Measurements from ENCODE around the gene CARMIL1. TPM values are rescaled to one million over a fixed set of nuclear protein-coding genes. Genes with fewer than 3 reads are reported as not detected.

Gene CARMIL1
- total RNA-seq, 4 donors from 2014 or later, result 13.6 to 33.2 (median 22.2) TPM

- H3K4me1 ChIP-seq, result no peaks in the 10 kb centered on the region
- H3K4me3 ChIP-seq, result no peak overlapping the region
- no peaks in the 10 kb centered on the region for H3K27me3 ChIP-seq
- no peak for DNase-seq (ENCODE audit: low spot score in 2 of 2)
- no peak overlapping the region for H3K27ac ChIP-seq
- no peaks in the 10 kb centered on the region for H3K36me3 ChIP-seq
- TF ChIP-seq CTCF (IDR thresholded peaks at IDR 0.05) (no peak), POLR2A (IDR thresholded peaks at IDR 0.05) (no peak), POLR2AphosphoS5 (IDR thresholded peaks at IDR 0.05) (no peak), EP300 (IDR thresholded peaks at IDR 0.05) (no peak)
- 93% methylated on average over 2 of the region's 2 CpGs for WGBS
- H3K9me3 ChIP-seq, result no peaks in the 10 kb centered on the region
These were observed 43.5 kb downstream of the CARMIL1 start for GRCh38 chr6:25322692-25323091.

- DNase-seq (ENCODE audit: low spot score in 2 of 2), result no peak
- Histone ChIP-seq H3K4me3 (no peak overlapping the region), H3K9me3 (no peaks in the 10 kb centered on the region), H3K4me1 (no peaks in the 10 kb centered on the region), H3K27me3 (no peaks in the 10 kb centered on the region), H3K36me3 (no peaks in the 10 kb centered on the region), H3K27ac (no peak overlapping the region)
- TF ChIP-seq POLR2AphosphoS5 (IDR thresholded peaks at IDR 0.05), result no peak
- TF ChIP-seq CTCF (IDR thresholded peaks at IDR 0.05), result no peak
- no peak for TF ChIP-seq EP300 (IDR thresholded peaks at IDR 0.05)
- TF ChIP-seq POLR2A (IDR thresholded peaks at IDR 0.05), result no peak
- 67% methylated on average over 1 of the region's 1 CpG for WGBS
These were observed 45.0 kb downstream of the CARMIL1 start for GRCh38 chr6:25324066-25324762.

- H3K27me3 ChIP-seq, result no peaks in the 10 kb centered on the region
- DNase-seq (ENCODE audit: low spot score in 2 of 2), result no peak
- no peak overlapping the region for H3K4me3 ChIP-seq
- no peak for TF ChIP-seq POLR2A (IDR thresholded peaks at IDR 0.05)
- no peak for TF ChIP-seq CTCF (IDR thresholded peaks at IDR 0.05)
- TF ChIP-seq POLR2AphosphoS5 (IDR thresholded peaks at IDR 0.05), result no peak
- TF ChIP-seq EP300 (IDR thresholded peaks at IDR 0.05), result no peak
- no peaks in the 10 kb centered on the region for H3K9me3 ChIP-seq
- H3K36me3 ChIP-seq, result no peaks in the 10 kb centered on the region
- peaks cover 5% of the 10 kb centered on the region for H3K4me1 ChIP-seq
- 94% methylated on average over 4 of the region's 4 CpGs for WGBS
- H3K27ac ChIP-seq, result no peak overlapping the region
These were observed 47.0 kb downstream of the CARMIL1 start for GRCh38 chr6:25326126-25326525.

GRCh38 chr6:25326960-25327359 is 47.8 kb downstream of the CARMIL1 start:
- Histone ChIP-seq H3K9me3 (no peaks in the 10 kb centered on the region), H3K27me3 (no peaks in the 10 kb centered on the region), H3K4me3 (no peak overlapping the region), H3K36me3 (no peaks in the 10 kb centered on the region), H3K27ac (no peak overlapping the region), H3K4me1 (peaks cover 14% of the 10 kb centered on the region)
- TF ChIP-seq EP300 (IDR thresholded peaks at IDR 0.05) (no peak), POLR2AphosphoS5 (IDR thresholded peaks at IDR 0.05) (no peak), POLR2A (IDR thresholded peaks at IDR 0.05) (no peak), CTCF (IDR thresholded peaks at IDR 0.05) (no peak)
- DNase-seq (ENCODE audit: low spot score in 2 of 2), result no peak
- WGBS, result 52% methylated on average over 4 of the region's 4 CpGs

GRCh38 chr6:25327432-25327831 is 48.3 kb downstream of the CARMIL1 start:
- Histone ChIP-seq H3K4me3 (no peak overlapping the region), H3K4me1 (peaks cover 16% of the 10 kb centered on the region), H3K27ac (no peak overlapping the region), H3K36me3 (no peaks in the 10 kb centered on the region), H3K9me3 (no peaks in the 10 kb centered on the region), H3K27me3 (no peaks in the 10 kb centered on the region)
- no peak for DNase-seq (ENCODE audit: low spot score in 2 of 2)
- WGBS, result 67% methylated on average over 2 of the region's 2 CpGs
- TF ChIP-seq CTCF (IDR thresholded peaks at IDR 0.05) (no peak), POLR2A (IDR thresholded peaks at IDR 0.05) (no peak), EP300 (IDR thresholded peaks at IDR 0.05) (no peak), POLR2AphosphoS5 (IDR thresholded peaks at IDR 0.05) (no peak)

Data from suprapubic skin (tissue), 4 donors.